Measurements from ENCODE around the gene PHLDA3.
A peak's percentile ranks its signal among the peaks of the same experiment; 100 is the strongest.

PHLDA3 gene

DNA sequence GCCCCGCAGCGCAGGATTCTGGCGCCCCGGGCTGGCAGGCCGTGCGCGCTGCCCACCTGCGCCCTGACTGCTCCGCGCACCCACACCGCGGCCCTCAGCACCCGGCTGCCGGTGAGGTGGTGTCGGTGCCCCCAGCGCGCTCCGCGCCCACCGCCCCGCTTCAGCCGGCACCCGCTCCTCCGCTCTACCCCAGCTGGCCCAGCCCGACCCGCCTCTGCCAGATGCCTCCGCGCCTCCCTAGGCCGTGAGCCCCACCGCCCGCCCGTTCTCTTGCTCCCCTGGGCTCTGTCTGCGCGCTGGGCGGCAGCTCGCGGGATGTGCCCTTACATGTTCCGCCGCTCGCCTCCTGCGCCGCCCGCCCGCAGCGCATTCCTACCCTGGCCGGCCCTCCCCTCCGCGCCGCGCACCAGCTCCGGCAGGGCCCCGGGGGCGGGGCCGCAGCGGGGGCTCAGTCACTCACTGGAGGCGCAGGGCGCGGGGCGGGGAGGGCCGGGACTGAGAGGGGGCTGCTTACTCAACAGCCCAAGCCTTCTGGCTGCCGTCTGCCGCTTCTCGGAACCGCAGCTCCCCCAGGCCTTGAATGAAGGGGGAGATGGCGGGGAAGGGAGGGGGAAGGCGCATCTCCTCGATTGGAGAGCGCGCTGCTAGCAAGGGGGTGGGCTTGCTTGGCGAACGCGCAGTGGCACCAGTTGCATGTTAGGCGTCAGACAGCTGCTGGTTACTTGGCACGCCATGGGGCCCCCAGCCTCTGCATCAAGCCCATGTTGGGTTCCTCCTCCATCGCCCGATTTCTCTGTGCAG lies at the start of gene PHLDA3:
PHLDA3 (minus strand) TSS at position 345 of the 801 bp plus-strand sequence. CDS start 402 bp downstream, outside the sequence.
- DNase-seq = peak; percentile 25

DNA sequence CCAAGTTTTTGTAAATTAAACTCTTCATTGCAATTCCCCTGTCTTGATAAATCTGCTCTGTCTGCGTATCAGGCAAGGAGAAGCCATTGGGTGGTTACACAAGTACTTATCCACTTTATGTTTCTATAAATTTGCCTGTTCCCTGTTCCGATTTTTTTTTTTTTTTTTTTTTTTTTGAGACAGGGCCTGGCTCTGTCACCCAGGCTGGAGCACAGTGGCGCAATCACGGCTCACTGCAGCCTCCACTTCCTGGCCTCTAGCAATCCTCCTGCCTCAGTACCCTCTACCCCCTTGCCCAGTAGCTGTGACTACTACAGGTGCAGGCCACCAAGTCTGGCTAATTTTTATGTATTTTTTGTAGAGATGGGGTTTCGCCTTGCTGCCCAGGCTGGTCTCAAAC lies 49.1 kb upstream of the PHLDA3 start:
- DNase-seq = no peak

DNA sequence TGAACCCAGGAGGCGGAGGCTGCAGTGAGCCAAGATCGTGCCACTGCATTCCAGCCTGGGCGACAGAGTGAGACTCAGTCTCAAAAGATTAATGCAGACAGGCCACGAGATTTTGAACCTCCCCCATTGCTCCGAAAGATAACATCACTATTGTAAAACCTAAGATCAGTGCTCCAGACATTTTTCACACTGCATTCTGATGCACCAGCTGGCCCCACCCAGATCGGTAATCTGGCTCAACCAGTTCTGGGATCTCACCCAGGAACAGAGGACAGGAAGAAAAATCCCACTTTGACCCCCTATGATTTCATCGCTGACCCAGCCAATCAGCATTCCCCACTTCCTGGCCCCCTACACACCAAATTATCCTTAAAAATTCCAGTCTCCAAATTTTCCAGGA lies 48.6 kb upstream of the PHLDA3 start:
- no peak for DNase-seq

DNA sequence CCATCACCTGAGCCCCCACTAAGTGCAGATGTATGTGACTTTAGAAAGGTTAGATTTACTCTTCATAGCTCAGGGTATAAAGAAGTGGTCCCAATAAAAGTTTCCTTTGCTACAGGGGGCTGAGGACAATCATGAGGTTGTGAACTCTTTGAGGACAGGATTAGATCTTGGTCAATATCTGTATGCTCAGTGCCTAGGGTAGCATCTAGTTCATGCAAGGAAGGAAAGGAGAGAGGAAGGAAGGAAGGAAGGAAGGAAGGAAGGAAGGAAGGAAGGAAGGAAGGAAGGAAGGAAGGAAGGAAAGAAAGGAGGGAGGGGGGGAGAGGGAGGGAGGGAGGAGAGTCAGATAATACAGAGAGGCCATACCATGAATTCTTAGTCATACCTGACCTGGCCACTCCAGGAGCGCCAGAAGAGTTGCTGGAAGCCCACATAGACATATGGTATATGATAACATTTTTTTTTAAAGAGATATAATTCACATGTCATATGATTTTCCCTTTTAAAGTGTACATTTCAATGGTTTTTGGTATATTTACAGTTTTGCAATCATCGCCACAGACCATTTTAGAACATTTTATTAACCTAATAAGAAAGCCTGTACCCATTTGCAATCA lies 47.6 kb upstream of the PHLDA3 start:
- no peak for DNase-seq

DNA sequence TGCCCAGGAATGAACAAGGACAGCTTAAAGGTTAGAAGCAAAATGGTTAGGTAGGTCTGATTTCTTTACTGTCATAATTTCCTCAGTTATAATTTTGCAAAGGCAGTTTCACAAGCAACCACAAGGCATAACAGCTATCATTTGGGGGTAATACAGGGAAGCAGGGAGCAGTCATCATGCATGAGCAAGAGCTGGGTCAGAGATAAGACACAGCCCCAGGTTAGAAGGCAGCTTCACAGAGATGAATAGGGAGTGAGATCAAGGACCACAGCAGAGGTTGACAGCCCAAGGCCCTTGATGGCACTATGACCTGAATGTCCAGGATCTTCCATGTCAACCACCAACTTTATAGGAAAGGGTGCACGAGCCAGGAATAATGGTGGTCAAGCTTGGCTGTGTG lies 46.9 kb upstream of the PHLDA3 start:
- DNase-seq = no peak

DNA sequence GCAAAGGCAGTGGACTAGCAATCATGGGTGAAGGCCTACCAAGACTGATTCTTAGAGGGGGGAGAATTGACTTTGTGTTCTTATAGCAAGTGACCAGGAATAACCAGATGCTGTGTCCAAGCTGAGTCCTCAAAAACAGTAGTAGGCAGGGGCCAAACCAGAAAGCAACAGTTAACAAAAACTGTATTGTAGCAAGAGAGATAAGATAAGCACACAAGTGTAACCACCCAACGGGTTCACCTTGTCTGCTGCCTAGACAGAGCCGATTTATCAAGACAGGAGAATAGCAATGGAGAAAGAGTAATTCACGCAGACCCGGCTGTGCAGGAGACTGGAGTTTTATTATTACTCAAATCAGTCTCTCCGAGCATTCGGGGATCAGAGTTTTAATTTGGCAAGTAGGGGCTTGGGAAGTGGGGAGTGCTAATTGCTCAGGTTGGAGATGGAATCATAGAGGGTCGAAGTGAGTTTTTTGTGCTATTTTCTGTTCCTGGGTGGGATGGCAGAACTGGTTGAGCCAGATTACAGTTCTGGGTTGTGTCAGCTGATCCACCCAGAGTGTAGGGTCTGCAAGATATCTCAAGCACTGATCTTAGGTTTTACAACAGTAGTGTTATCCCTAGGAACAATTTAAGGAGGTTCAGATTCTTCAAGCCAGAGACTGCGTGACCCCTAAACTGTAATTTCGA lies 46.2 kb upstream of the PHLDA3 start:
- no peak for DNase-seq

DNA sequence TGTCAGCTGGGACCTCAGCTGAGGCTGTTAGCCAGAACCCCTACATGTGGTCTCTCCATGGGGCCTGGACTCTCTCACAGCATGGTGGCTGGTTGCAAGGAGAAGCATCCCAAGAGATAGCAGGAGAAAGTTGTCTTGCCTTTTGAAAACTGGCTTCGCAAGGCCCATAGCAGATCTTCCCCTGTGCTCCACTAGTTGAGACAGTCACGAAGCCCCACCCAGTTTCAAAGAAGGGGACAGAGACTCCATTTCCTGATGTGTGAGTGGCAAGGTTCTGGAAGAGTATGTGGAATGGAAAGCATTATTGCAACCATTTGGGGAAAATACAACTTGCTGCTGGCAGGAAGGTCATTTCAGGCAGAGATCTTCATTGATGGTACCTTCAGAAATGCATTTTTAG lies 45.5 kb upstream of the PHLDA3 start:
- DNase-seq = no peak

DNA sequence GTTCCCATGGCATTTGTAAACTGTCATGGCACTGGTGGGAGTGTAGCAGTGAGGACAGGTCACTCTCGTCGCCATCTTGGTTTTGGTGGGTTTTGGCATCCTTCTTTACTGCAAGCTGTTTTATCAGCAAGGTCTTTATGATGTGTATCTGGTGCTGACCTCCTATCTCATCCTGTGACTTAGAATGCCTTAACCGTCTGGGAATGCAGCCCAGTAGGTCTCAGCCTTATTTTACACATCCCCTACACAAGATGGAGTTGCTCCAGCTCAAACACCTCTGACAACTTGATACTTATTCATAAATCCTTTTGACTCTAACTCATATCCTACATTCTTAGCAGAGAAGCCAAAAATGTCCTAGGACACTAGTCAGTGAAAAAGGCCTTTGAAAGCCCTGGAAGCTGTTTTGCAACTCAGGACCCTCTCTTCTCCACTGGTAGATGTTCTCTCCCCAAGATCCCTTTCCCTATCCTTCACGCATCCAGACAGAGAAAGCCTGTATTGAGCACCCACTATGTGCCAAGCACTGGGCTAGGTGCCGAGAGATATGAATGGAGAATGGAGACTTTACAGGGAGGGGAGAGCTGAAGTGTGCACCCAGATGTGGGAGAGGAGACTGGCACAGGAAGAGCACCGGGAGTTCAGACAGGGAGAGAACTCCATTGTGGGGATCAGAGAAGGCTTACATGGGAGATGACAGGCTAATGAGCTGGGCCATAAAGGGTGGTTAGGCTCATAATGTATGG lies 44.7 kb upstream of the PHLDA3 start:
- DNase-seq = no peak

DNA sequence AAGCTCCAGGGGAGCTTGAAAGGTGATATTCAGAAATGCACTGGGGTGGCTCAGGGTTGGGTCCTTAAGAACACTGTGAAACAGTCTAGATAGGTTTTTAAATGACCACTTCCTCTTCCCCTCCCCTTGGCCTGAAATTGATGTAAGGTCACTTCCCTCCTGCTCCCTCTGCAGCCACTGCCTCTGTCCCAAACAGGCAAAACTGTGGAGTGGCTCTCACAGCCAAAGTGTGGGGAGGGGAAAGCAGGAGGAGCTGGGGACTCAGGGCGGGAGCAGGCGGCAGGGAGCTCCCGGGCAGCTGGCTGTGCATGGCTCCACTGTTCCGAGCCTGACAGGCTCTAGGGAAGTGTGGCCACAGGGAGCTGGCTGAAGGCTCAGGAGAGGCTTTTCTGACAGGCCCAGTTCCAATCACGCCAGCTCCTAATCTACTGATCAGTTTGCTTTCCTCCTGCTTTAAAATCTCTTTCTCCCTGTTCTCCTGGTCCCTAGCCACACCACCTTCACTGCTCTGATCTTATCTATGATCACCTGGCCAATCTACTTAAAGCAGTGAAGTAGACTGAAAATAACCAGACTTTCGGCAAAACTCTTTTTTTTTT lies 43.1 kb upstream of the PHLDA3 start:
- DNase-seq = no peak

DNA sequence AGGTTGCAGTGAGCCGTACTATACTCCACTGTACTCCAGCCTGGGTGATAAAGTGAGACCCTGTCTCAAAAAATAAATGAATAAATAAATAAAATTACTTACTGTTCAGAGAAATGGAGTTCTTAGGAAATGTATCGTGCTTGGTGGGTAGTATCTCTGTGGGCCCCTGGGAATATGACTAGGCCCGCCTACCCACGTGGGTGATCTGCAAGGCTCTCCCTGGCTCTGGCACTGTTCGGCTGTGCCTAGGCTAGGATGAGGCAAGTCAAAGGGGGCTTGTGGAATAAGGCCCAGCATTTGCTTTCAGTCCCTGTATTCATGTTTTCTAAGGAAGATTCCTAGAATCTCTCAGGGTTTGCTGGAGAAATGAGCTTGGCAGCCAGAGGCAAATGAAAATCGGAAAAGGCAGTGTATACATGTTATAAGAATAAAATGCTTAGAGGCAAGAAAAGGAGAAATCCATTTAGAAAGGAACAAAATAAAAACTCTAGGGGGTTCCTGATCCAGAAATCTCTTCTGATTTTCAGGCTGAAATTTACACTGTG lies 42.5 kb upstream of the PHLDA3 start:
- no peak for DNase-seq

DNA sequence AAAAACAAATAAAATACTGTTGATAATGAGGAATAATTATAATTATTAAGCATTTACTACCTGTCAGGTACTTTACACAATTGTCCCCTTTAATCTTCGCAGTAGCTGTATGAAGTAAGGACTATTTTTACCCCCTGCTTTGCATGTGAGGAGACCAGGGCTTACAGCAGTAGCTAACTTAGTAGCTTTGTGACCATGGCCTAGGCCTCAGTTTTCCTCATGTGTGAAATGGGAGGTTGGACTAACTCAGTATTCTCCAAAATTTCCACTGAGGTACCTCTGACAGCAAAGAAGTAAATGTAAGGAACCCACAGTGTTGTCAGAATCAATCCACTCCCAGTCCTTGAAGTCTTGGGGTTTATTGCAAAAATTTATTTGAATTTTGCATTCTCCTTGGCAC lies 41.7 kb upstream of the PHLDA3 start:
- DNase-seq = no peak

DNA sequence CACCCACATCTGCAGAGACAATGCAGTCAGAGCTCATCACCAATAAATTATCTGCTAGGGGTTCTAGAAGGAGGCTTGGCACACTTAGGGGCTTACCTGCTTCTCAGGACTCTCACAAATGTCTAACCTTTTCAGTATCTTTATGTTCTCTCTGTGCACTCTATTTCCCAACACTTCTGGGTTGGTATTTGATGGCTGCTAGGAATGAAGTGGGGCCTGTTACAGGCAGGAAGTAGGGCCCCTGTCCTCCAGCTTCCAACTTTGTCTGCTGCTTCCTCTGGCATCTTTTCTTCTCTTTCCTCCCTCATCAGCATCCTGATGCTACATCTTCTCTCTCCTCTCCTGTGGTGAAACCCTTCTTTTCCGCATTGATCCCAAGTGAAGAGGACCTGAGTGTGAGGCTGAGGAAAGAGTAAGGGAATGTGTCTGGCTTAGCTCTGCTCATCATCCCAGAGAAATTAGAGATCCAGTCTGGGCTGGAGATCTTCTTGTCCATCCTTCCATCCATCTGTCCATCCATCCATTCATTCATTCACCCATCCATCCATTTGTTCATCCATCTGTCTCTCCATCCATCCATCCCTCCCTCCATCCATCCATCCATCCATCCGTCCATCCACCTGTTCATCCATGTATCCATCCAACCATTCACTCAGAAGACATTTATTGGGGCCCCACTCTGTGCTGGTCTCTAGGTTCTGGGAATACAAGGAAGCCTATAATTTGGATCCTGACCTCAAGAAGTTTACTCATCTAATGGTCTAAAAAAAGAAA lies 40.8 kb upstream of the PHLDA3 start:
- DNase-seq = no peak

DNA sequence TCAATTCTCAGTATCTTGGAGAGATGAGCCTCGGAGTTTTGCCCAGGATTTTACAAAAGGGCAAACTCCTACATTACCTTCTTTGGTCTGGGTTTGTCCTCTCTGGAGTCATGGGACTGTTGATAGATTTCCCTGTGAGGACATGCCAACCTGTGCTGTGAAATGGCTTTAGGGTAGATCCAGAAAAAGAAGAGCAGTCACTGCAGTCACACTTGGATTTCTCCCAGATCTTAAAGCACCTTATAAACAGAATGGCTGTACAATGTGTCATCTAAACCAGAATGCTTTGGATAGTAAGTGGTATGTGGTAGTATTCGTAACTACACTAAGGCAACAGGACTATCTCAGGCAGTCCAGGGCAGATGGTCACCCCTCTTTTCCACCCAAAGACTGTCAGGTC lies 39.8 kb upstream of the PHLDA3 start:
- no peak for DNase-seq

DNA sequence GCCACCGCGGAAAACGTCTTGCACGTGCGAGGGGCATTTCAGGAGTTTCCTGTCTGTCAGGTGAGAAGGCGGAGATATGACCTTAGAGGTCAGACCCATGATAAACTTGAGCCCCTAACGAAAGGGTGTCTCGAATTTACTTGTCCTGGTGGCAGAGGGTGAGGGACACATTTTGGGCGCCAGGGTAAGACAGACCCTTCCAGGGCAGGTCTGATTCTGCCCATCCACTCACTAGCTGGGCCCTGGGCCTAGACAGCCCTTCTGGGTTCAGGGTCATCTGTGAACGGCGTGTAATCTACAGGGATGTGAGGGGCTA lies 38.3 kb upstream of the PHLDA3 start:
- DNase-seq = no peak

DNA sequence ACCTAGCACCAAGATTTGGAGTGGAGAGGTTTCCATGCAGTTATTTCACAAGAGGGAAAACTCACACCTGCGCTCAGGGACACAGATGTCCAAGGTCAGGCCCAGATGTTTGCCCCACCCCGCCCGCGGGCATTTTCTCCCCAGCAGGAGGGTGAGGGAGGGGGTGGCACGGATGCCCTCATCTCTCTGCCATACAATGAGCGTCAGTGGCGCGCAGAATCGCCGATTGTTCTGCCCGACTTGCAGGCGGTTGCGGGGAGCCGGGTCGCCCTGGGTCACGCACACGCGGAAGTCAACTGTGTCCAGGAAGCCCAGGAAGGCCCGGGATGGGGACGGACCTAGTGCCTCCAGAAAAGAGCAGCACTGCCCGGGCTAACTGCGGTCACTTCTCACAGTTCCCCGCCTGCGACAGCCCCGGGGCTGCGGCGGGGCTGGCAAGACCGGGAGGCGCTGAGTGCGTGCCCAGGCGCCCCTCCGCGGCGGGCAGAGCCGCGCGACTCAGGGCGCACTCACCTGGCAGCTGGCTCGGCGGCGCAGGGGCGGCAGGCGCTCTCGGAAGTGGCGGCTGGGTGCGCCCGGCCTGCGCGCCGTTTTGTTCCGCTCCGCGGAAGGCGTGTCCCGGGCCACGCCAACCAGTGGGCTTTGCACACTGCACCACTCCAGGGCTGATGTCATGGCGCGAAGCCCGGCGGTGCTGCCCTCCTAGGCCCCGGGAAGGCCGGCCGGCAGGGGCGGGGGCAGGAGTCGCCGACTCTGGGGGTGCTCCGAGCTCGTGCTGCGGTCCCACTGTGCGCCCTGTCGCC lies 37.8 kb upstream of the PHLDA3 start, which contains the start of gene CSRP1:
CSRP1 (minus strand) TSS at position 567 of the 803 bp plus-strand sequence. CDS start 10,820 bp downstream, outside the sequence.
- peak; percentile 79 for DNase-seq

DNA sequence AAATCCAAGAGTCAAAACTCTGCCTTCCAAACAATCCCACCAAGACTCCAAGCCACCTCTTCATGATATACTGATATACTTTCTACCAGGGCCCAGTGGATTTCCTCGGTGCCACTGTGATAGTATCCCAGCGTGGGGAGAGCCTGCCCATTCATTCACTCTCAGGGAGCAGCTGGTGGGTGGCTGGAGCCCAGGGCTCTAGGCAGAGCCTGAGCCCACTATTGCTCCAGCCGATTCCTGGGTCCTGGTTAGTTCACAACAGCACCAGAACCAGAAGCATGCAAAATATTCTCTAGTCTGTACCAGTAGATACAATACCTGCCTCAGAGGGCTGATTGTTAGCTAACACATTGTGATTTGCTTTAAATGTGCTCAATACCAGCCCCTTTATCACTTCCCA lies 37.1 kb upstream of the PHLDA3 start:
- DNase-seq = no peak

DNA sequence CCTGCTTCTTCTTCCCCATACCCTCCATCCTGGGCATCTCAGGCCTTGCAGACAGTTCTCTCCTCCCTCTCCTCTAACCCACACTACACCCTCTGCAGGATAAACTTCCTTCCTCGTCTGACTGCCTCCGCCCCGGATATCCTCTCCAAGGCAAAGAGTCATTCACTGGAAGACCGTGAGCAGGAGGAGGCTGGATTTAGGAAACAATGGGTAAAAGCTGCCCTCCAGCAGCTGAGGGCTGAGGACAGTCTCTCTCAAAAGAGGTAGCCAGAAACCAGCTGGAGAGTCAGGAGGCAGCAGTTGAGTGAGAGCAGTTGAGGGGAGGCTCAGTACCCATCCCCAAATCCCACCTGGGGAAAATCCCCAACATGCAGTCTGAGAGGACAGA lies 36.5 kb upstream of the PHLDA3 start:
- no peak for DNase-seq

DNA sequence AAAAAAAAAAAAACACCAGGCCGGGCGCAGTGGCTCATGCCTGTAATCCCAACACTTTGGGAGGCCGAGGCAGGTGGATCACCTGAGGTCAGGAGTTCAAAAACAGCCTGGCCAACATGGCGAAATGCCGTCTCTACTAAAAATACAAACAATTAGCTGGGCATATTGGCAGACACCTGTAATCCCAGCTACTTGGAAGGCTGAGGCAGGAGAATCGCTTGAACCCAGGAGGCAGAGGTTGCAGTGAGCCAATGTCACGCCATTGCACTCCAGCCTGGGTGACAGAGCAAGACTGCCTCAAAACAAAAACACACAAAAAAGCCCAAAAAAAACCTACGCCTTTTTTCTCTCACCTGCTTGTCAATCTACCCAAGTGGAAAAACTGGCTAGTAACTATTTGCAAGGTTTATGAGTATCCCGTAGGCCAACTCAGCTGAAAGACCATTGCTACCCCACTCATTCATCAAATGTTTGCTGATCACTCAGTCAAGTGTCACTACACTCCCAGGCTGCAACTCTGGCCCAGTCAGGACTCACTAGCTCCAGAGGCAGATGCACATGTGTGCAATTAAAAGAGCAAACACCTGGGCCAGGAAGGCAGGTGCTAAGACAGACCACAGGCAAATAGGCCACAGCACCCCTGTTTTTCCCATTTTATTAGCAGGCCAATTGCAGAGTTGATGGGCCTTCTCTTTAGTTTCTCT lies 36.0 kb upstream of the PHLDA3 start:
- DNase-seq = no peak

DNA sequence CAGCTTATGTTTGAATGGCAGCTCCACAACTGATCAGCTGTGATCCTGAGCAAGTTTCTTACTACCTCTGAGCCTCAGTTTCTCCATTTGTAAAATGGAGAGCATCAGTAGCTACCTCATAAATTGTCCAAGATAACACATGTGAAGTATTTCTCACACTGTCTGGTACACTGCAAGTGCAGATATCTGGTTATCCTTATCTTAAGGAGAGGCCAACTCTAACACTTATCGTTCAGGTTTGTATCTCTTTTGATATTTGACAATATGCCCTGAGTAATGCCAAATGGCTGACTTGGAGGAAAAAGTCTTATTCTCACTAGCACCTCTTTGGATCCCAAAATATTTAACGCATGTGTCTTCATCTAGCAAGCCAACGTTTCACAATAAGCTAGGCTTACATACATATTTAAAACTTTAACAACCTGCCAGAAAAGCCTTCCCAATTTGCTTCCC lies 35.2 kb upstream of the PHLDA3 start:
- no peak for DNase-seq
